Mesendoderm (in vitro differentiated cells): ENCODE results near the gene TBXAS1.
A peak's percentile ranks its signal among the peaks of the same experiment; 100 is the strongest.

Source experiments
- DNase-seq: peaks from one replicate; pipeline ENCODE4 v3.0.0; 2013
- H2AK5ac ChIP-seq: 2 replicates; pipeline ENCODE4 v1.6.1; 2013; ENCODE audit warnings: low read length, inconsistent platforms
- H2BK120ac ChIP-seq: 2 replicates; pipeline ENCODE4 v1.6.1; 2013; ENCODE audit warnings: low read depth, mild to moderate bottlenecking, low read length, moderate library complexity, mixed read lengths
- H2BK15ac ChIP-seq: replicated peaks from 2 replicates; pipeline ENCODE4 v1.6.1; 2013; ENCODE audit warnings: low read depth, mild to moderate bottlenecking, moderate library complexity
- H2BK5ac ChIP-seq: 2 replicates; pipeline ENCODE4 v1.6.1; 2013; ENCODE audit warnings: low read length, inconsistent platforms
- H3K18ac ChIP-seq: 2 replicates; pipeline ENCODE4 v1.6.1; 2013; ENCODE audit warnings: mild to moderate bottlenecking, low read length, mixed read lengths
- H3K23ac ChIP-seq: one replicate; pipeline ENCODE4 v1.6.1; 2013; ENCODE audit warnings: low read length
- H3K27ac ChIP-seq: 2 replicates; pipeline ENCODE4 v1.5.1; 2013; ENCODE audit warnings: low read depth, mild to moderate bottlenecking, inconsistent platforms, low read length, moderate library complexity
- H3K27me3 ChIP-seq: 2 replicates; pipeline ENCODE4 v1.6.1; 2013; ENCODE audit warnings: low read length, control low read depth, mild to moderate bottlenecking, inconsistent platforms; ENCODE audit not compliant: insufficient read depth, poor library complexity
- H3K36me3 ChIP-seq: 2 replicates; pipeline ENCODE4 v1.6.1; 2013; ENCODE audit warnings: low read length, inconsistent platforms; ENCODE audit not compliant: control insufficient read depth, insufficient read depth
- H3K4ac ChIP-seq: one replicate; pipeline ENCODE4 v1.6.1; 2013; ENCODE audit warnings: low read depth, mild to moderate bottlenecking, low read length, moderate library complexity
- H3K4me1 ChIP-seq: 2 replicates; pipeline ENCODE4 v1.6.1; 2013; ENCODE audit warnings: low read depth, low read length, inconsistent platforms; ENCODE audit not compliant: control insufficient read depth
- H3K4me2 ChIP-seq: 2 replicates; pipeline ENCODE4 v1.6.1; 2013; ENCODE audit warnings: low read length
- H3K4me3 ChIP-seq: 2 replicates; pipeline ENCODE4 v1.5.1; 2013; ENCODE audit warnings: mild to moderate bottlenecking, low read length
- H3K56ac ChIP-seq: one replicate; pipeline ENCODE4 v1.6.1; 2013; ENCODE audit warnings: low read length
- H3K79me1 ChIP-seq: 2 replicates; pipeline ENCODE4 v1.6.1; 2013; ENCODE audit warnings: low read length, inconsistent platforms
- H3K79me2 ChIP-seq: 2 replicates; pipeline ENCODE4 v1.6.1; 2013; ENCODE audit warnings: mild to moderate bottlenecking, low read length; ENCODE audit not compliant: control insufficient read depth, insufficient read depth
- H3K9ac ChIP-seq: 2 replicates; pipeline ENCODE4 v1.6.1; 2013; ENCODE audit warnings: low read length, inconsistent platforms
- H4K5ac ChIP-seq: one replicate; pipeline ENCODE4 v1.6.1; 2013; ENCODE audit warnings: low read length
- H4K8ac ChIP-seq: one replicate; pipeline ENCODE4 v1.6.1; 2013; ENCODE audit warnings: low read depth, mild to moderate bottlenecking, control low read depth, low read length, moderate library complexity
- WGBS: extraction: QIAGEN DNeasy Blood & Tissue Kit; methylation state at CpG from one replicate; pipeline ENCODE4 v1.1.7; 2013; ENCODE audit warnings: low lambda C conversion rate, missing lambda C conversion rate; ENCODE audit not compliant: insufficient coverage; ENCODE audit errors: extremely low coverage; 5-methylcytosine and 5-hydroxymethylcytosine counted together

TBXAS1 gene

DNA sequence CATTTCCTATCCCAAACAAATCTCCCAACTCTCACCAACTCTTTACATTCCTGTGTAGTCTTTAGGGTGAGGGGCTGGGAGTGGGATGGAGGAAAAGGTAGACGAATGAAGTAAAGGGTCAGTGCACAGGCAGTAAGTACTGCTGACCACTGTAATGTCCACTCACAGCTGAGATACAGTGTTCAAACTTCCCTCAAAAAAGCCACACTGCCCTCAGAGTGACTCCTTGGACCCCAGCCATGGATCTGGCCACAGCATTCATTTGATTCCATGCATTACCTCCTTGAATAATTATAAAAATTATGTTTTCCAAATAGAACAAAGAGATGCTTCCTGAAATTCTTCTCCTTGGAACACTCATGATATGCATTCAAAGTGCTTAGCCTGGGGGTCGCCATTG is 31.5 kb upstream of the TBXAS1 start:
- H4K5ac ChIP-seq = no peak overlapping the region
- H3K9ac ChIP-seq = no peak overlapping the region
- H2AK5ac ChIP-seq = no peak overlapping the region
- H4K8ac ChIP-seq = no peak overlapping the region
- DNase-seq = no peak
- no peak overlapping the region for H3K23ac ChIP-seq
- H3K56ac ChIP-seq = no peak overlapping the region
- no peak overlapping the region for H2BK5ac ChIP-seq
- H3K27me3 ChIP-seq = no peaks in the 10 kb centered on the region
- no peaks in the 10 kb centered on the region for H3K36me3 ChIP-seq
- H3K18ac ChIP-seq = no peak overlapping the region
- H3K79me1 ChIP-seq = no peaks in the 10 kb centered on the region
- no peak overlapping the region for H2BK120ac ChIP-seq
- H3K27ac ChIP-seq = no peak overlapping the region
- H2BK15ac ChIP-seq = no peak overlapping the region
- no peaks in the 10 kb centered on the region for H3K79me2 ChIP-seq
- no peak overlapping the region for H3K4ac ChIP-seq
- no peaks in the 10 kb centered on the region for H3K4me1 ChIP-seq
- no peak overlapping the region for H3K4me2 ChIP-seq
- no CpG with 5 or more reads among the region's 2 CpGs for WGBS
- H3K4me3 ChIP-seq = no peak overlapping the region

- DNase-seq = no peak
- no peak overlapping the region for H4K8ac ChIP-seq
These were observed 30.8 kb upstream of the TBXAS1 start for GRCh38 chr7:139798221-139798620.

DNA sequence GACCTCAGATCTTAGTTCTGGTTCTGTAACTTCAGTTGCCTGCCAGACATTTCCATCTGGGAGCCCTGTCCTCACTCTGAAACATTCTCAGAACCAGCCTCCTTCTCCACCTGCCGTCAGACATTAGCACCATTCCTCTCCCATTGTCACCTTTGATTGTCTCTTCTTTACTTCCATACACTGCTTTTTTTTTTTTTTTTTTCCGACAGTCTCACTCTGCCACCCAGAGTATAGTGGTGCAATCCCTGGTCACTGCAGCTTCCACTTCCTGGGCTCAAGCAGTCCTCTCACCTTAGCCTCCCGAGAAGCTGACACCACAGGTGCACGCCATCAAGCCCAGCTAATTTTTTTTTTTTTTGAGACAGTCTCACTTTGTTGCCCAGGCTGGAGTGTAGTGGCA is 30.2 kb upstream of the TBXAS1 start:
- Histone ChIP-seq H3K79me1 (no peaks in the 10 kb centered on the region), H2BK15ac (no peak overlapping the region), H3K79me2 (no peaks in the 10 kb centered on the region), H3K18ac (no peak overlapping the region), H3K4me2 (no peak overlapping the region), H3K4me1 (no peaks in the 10 kb centered on the region), H3K9ac (no peak overlapping the region), H3K56ac (no peak overlapping the region), H2BK5ac (no peak overlapping the region), H4K8ac (no peak overlapping the region), H4K5ac (no peak overlapping the region), H2AK5ac (no peak overlapping the region), H3K4ac (no peak overlapping the region), H2BK120ac (no peak overlapping the region), H3K4me3 (no peak overlapping the region), H3K27ac (no peak overlapping the region), H3K36me3 (no peaks in the 10 kb centered on the region), H3K23ac (no peak overlapping the region), H3K27me3 (no peaks in the 10 kb centered on the region)
- no CpG with 5 or more reads among the region's 4 CpGs for WGBS
- peak; percentile 7 for DNase-seq

More at GRCh38 chr7:139798221-139798620, 30.8 kb upstream of the TBXAS1 start:
- Histone ChIP-seq H3K79me1 (no peaks in the 10 kb centered on the region), H2BK120ac (no peak overlapping the region), H3K79me2 (no peaks in the 10 kb centered on the region), H3K56ac (no peak overlapping the region), H3K9ac (no peak overlapping the region), H2AK5ac (no peak overlapping the region), H3K27me3 (no peaks in the 10 kb centered on the region), H3K23ac (no peak overlapping the region), H4K5ac (no peak overlapping the region), H3K4ac (no peak overlapping the region), H3K36me3 (no peaks in the 10 kb centered on the region), H2BK5ac (no peak overlapping the region), H3K4me1 (no peaks in the 10 kb centered on the region), H3K4me2 (no peak overlapping the region), H3K18ac (no peak overlapping the region), H3K27ac (no peak overlapping the region), H3K4me3 (no peak overlapping the region), H2BK15ac (no peak overlapping the region)
- WGBS = no CpG with 5 or more reads among the region's 10 CpGs

GRCh38 chr7:139799586-139799985 is 29.5 kb upstream of the TBXAS1 start:
- no peaks in the 10 kb centered on the region for H3K27me3 ChIP-seq
- no peak overlapping the region for H3K4me2 ChIP-seq
- H4K8ac ChIP-seq = no peak overlapping the region
- no peak overlapping the region for H3K18ac ChIP-seq
- no peaks in the 10 kb centered on the region for H3K79me1 ChIP-seq
- H2AK5ac ChIP-seq = no peak overlapping the region
- no peak overlapping the region for H2BK5ac ChIP-seq
- H3K56ac ChIP-seq = no peak overlapping the region
- no CpG with 5 or more reads among the region's 2 CpGs for WGBS
- H3K27ac ChIP-seq = no peak overlapping the region
- H2BK15ac ChIP-seq = no peak overlapping the region
- H3K4ac ChIP-seq = no peak overlapping the region
- H3K4me3 ChIP-seq = no peak overlapping the region
- H3K4me1 ChIP-seq = no peaks in the 10 kb centered on the region
- no peak overlapping the region for H2BK120ac ChIP-seq
- no peak overlapping the region for H3K23ac ChIP-seq
- DNase-seq = no peak
- H3K9ac ChIP-seq = no peak overlapping the region
- H3K36me3 ChIP-seq = no peaks in the 10 kb centered on the region
- H4K5ac ChIP-seq = no peak overlapping the region
- no peaks in the 10 kb centered on the region for H3K79me2 ChIP-seq

GRCh38 chr7:139804571-139804970 is 24.5 kb upstream of the TBXAS1 start:
- Histone ChIP-seq H4K8ac (no peak overlapping the region), H3K4me3 (no peak overlapping the region)

DNA sequence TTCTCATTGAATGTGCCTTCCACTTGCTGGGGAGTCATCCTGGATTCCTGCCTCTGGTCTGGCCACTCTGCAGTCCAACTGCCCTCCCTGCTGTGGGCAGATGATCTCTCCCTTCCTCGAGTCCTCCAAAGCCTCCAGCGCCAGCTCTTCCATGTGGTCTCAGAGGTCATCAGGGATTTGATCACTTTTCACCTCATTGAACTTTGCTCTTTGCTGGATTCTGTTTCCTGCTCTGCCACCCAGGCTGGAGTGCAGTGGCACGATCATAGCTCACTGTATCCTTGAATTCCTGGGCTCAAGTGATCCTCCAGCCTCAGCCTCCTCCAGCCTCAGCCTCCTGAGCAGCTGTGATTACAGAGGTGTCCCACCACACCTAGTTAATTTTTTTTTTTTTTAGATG is 22.1 kb upstream of the TBXAS1 start:
- no peak overlapping the region for H2BK15ac ChIP-seq
- no CpG with 5 or more reads among the region's 3 CpGs for WGBS

More at GRCh38 chr7:139804571-139804970, 24.5 kb upstream of the TBXAS1 start:
- H3K56ac ChIP-seq = no peak overlapping the region
- no peak overlapping the region for H3K4ac ChIP-seq
- no peak overlapping the region for H4K5ac ChIP-seq
- no peak for DNase-seq
- no peak overlapping the region for H3K18ac ChIP-seq
- no peak overlapping the region for H3K23ac ChIP-seq
- no peak overlapping the region for H2BK15ac ChIP-seq
- H2BK5ac ChIP-seq = no peak overlapping the region
- H3K27ac ChIP-seq = no peak overlapping the region
- no peak overlapping the region for H2BK120ac ChIP-seq
- no peak overlapping the region for H2AK5ac ChIP-seq
- no peaks in the 10 kb centered on the region for H3K79me1 ChIP-seq
- no peak overlapping the region for H3K9ac ChIP-seq
- no peak overlapping the region for H3K4me2 ChIP-seq
- H3K36me3 ChIP-seq = no peaks in the 10 kb centered on the region
- WGBS = no CpG with 5 or more reads among the region's 1 CpG
- H3K27me3 ChIP-seq = no peaks in the 10 kb centered on the region
- H3K4me1 ChIP-seq = no peaks in the 10 kb centered on the region
- no peaks in the 10 kb centered on the region for H3K79me2 ChIP-seq

More for the DNA sequence above, 22.1 kb upstream of the TBXAS1 start:
- Histone ChIP-seq H3K36me3 (no peaks in the 10 kb centered on the region), H3K4me3 (no peak overlapping the region), H4K8ac (no peak overlapping the region), H2BK5ac (no peak overlapping the region), H3K79me1 (no peaks in the 10 kb centered on the region), H3K23ac (no peak overlapping the region), H3K9ac (no peak overlapping the region), H3K4me1 (no peaks in the 10 kb centered on the region), H3K27ac (no peak overlapping the region), H3K18ac (no peak overlapping the region), H3K4me2 (no peak overlapping the region), H3K27me3 (no peaks in the 10 kb centered on the region), H2AK5ac (no peak overlapping the region), H3K4ac (no peak overlapping the region), H3K56ac (no peak overlapping the region), H4K5ac (no peak overlapping the region), H3K79me2 (no peaks in the 10 kb centered on the region), H2BK120ac (no peak overlapping the region)
- no peak for DNase-seq
